ENCODE data around the gene C16orf96. TPM values are rescaled to one million over a fixed set of nuclear protein-coding genes. Genes with fewer than 3 reads are reported as not detected.

The C16orf96 gene
- total and polyA plus RNA-seq, 2 of the 13 experiments (the other 11 are each of a cell fraction or from before 2014, with no cell fraction given) = 0.03 TPM; not detected in 1

- Histone ChIP-seq H3K27ac (ENCODE audit: extremely low read length, insufficient read depth, low read length) (no peak overlapping the region), H3K27me3 (ENCODE audit: control insufficient read depth in 1 of 2, insufficient read depth in 2 of 2, low read length in 2 of 2) (no peaks in the 10 kb centered on the region), H3K4me1 (ENCODE audit: insufficient read depth, low read length) (no peaks in the 10 kb centered on the region), H2AFZ (ENCODE audit: low read length) (no peak overlapping the region), H3K36me3 (replicated peaks in 1 of 2; ENCODE audit: control insufficient read depth in 1 of 2, insufficient read depth in 2 of 2, low read length in 2 of 2) (peaks cover 16 to 32% of the 10 kb centered on the region in 2 experiments), H3K4me3 (replicated peaks in 1 of 3; ENCODE audit: insufficient read depth in 1 of 3, low read depth in 2 of 3, low read length in 3 of 3) (no peak overlapping the region), H3K4me2 (ENCODE audit: low read depth, low read length) (no peak overlapping the region), H3K9me3 (ENCODE audit: low read length) (no peaks in the 10 kb centered on the region), H4K20me1 (ENCODE audit: insufficient read depth, low read length) (peaks cover 18% of the 10 kb centered on the region), H3K9ac (ENCODE audit: insufficient read depth, low read depth, low read length) (no peak overlapping the region), H3K79me2 (ENCODE audit: insufficient read depth, low read length) (peaks cover 75% of the 10 kb centered on the region)
- CTCF ChIA-PET (ENCODE audit: low intra/inter-chr PET ratio, low total read pairs) = no interaction called here
- intact Hi-C loops (cut with micrococcal nuclease; ENCODE audit: unreplicated experiment) (no loop called here), in situ Hi-C loops (cut with HindIII; ENCODE audit: extremely low pct_ligation_motif_present, low pct_unique_long_range_greater_than_20kb) (loop anchor here (25.0 kb wide), 1 partner anchor 438 kb away; the partner anchor contains the start of gene SEC14L5)
- BruUV-seq (replicated peaks) = no TSS peak
- POLR2A ChIA-PET = no interaction called here
- ATAC-seq = no peak
- TF ChIP-seq ZNF225 (CRISPR knock-in tag; IDR thresholded peaks at IDR 0.05) (no peak), THAP8 (CRISPR knock-in tag; IDR thresholded peaks at IDR 0.05; ENCODE audit: borderline replicate concordance) (no peak)
- no peak for FAIRE-seq
- no peak for DNase-seq (ENCODE audit: low spot score)
Measured at GRCh38 chr16:4524571-4524970, 31.6 kb upstream of the C16orf96 start.

GRCh38 chr16:4525069-4525468 is 31.1 kb upstream of the C16orf96 start:
- peaks cover 21% of the 10 kb centered on the region for H4K20me1 ChIP-seq (ENCODE audit: insufficient read depth, low read length)
- BruUV-seq (replicated peaks) = no TSS peak
- peaks cover 77% of the 10 kb centered on the region for H3K79me2 ChIP-seq (ENCODE audit: insufficient read depth, low read length)
- no peaks in the 10 kb centered on the region for H3K9me3 ChIP-seq (ENCODE audit: low read length)
- intact Hi-C loops (cut with micrococcal nuclease; ENCODE audit: unreplicated experiment) (no loop called here), in situ Hi-C loops (cut with HindIII; ENCODE audit: extremely low pct_ligation_motif_present, low pct_unique_long_range_greater_than_20kb) (no loop called here)
- POLR2A ChIA-PET = no interaction called here
- no peak overlapping the region for H3K4me3 ChIP-seq (replicated peaks in 1 of 3; ENCODE audit: insufficient read depth in 1 of 3, low read depth in 2 of 3, low read length in 3 of 3)
- FAIRE-seq (no peak), ATAC-seq (no peak), DNase-seq (ENCODE audit: low spot score) (no peak)
- H3K27ac ChIP-seq (ENCODE audit: extremely low read length, insufficient read depth, low read length) = no peak overlapping the region
- 97% methylated on average over 7 of the region's 7 CpGs for WGBS (ENCODE audit: low lambda C conversion rate)
- no peak overlapping the region for H2AFZ ChIP-seq (ENCODE audit: low read length)
- H3K9ac ChIP-seq (ENCODE audit: insufficient read depth, low read depth, low read length) = no peak overlapping the region
- no peaks in the 10 kb centered on the region for H3K4me1 ChIP-seq (ENCODE audit: insufficient read depth, low read length)
- no peaks in the 10 kb centered on the region for H3K27me3 ChIP-seq (ENCODE audit: control insufficient read depth in 1 of 2, insufficient read depth in 2 of 2, low read length in 2 of 2)
- H3K4me2 ChIP-seq (ENCODE audit: low read depth, low read length) = no peak overlapping the region
- peaks cover 18 to 32% of the 10 kb centered on the region in 2 experiments for H3K36me3 ChIP-seq (replicated peaks in 1 of 2; ENCODE audit: control insufficient read depth in 1 of 2, insufficient read depth in 2 of 2, low read length in 2 of 2)
- CTCF ChIA-PET (ENCODE audit: low intra/inter-chr PET ratio, low total read pairs) = no interaction called here
- TF ChIP-seq MATR3 (CRISPR knock-in tag; IDR thresholded peaks at IDR 0.05) = no peak
- no peak for TF ChIP-seq ARHGAP35 (CRISPR knock-in tag; IDR thresholded peaks at IDR 0.05; ENCODE audit: borderline replicate concordance)
- TF ChIP-seq FLYWCH1 (CRISPR knock-in tag; IDR thresholded peaks at IDR 0.05) = no peak
- TF ChIP-seq FOXO1 (CRISPR knock-in tag; IDR thresholded peaks at IDR 0.05) = no peak
- no peak for TF ChIP-seq CREBL2 (CRISPR knock-in tag; IDR thresholded peaks at IDR 0.05; ENCODE audit: borderline replicate concordance)
- no peak for TF ChIP-seq NR3C1 (CRISPR knock-in tag; IDR thresholded peaks at IDR 0.05)
- TF ChIP-seq ZBTB40 (IDR thresholded peaks at IDR 0.05) = no peak
- no peak for TF ChIP-seq ZBTB40 (CRISPR knock-in tag; IDR thresholded peaks at IDR 0.05)

Data from HepG2 (cell line).